H1 (cell line): ENCODE results near the gene ECEL1. TPM values are rescaled to one million over a fixed set of nuclear protein-coding genes. Genes with fewer than 3 reads are reported as not detected.

Experiments
- CTCF ChIA-PET: fragments of 300-600 bp; sonication (Branson Sonifier 250); formaldehyde crosslinking; loops from one replicate; lab custom pipeline; 2021; ENCODE audit not compliant: partially characterized antibody; lab: Charles Lee
- POLR2A ChIA-PET: fragments of 300-600 bp; sonication (Branson Sonifier 250); formaldehyde crosslinking; loops from one replicate; lab custom pipeline; 2021; ENCODE audit warnings: inconsistent platforms; ENCODE audit not compliant: partially characterized antibody; lab: Charles Lee
- DNase-seq, 2 experiments: peaks; one replicate each; pipeline versions ENCODE4 v3.0.0 to v3.0.0-alpha.2; 2010 to 2022; ENCODE audit warnings: low spot score in 2 of 2, low read depth in 1 of 2, mixed read lengths in 1 of 2
- FAIRE-seq: peaks from 2 replicates; lab custom pipeline; 2011; peaks lifted over from hg19 to GRCh38; lab: Jason Lieb, UNC
- H2AFZ ChIP-seq: 2 replicates; pipeline ENCODE4 v1.8.1; 2012; ENCODE audit warnings: low read length, inconsistent platforms
- H2AK5ac ChIP-seq: 2 replicates; pipeline ENCODE4 v1.6.1; 2013; ENCODE audit warnings: low read depth, low read length
- H2BK120ac ChIP-seq: replicated peaks from 2 replicates; pipeline ENCODE3; 2013; ENCODE audit warnings: low read depth, low read length, inconsistent platforms
- H2BK12ac ChIP-seq: 2 replicates; pipeline ENCODE4 v1.6.1; 2013; ENCODE audit warnings: low read depth, low read length
- H2BK15ac ChIP-seq: 2 replicates; pipeline ENCODE4 v1.6.1; 2013; ENCODE audit warnings: low read length
- H2BK20ac ChIP-seq: 2 replicates; pipeline ENCODE4 v1.6.1; 2013; ENCODE audit warnings: low read length
- H2BK5ac ChIP-seq: 2 replicates; pipeline ENCODE4 v1.6.1; 2013; ENCODE audit warnings: low read depth, low read length
- H3K14ac ChIP-seq: 2 replicates; pipeline ENCODE4 v1.6.1; 2013; ENCODE audit warnings: inconsistent platforms; ENCODE audit not compliant: insufficient read length
- H3K18ac ChIP-seq: 2 replicates; pipeline ENCODE4 v1.6.1; 2013; ENCODE audit warnings: low read length; ENCODE audit errors: extremely low read depth
- H3K23ac ChIP-seq: 2 replicates; pipeline ENCODE4 v1.6.1; 2013; ENCODE audit warnings: inconsistent platforms; ENCODE audit not compliant: insufficient read length
- H3K23me2 ChIP-seq: 2 replicates; pipeline ENCODE4 v1.6.1; 2013; ENCODE audit warnings: low read depth, low read length
- H3K27ac ChIP-seq: 2 replicates; pipeline ENCODE4 v1.6.1; 2011; ENCODE audit warnings: low read depth, low read length, inconsistent platforms
- H3K27me3 ChIP-seq, 4 experiments: replicated peaks in 1 of 4; 1 replicate in 1 of 4; 2 replicates in 3 of 4; pipeline versions ENCODE4 v1.6.1 to v1.8.1; 2011 to 2013; ENCODE audit warnings: low read length in 3 of 4, mild to moderate bottlenecking in 3 of 4, inconsistent platforms in 2 of 4, mixed read lengths in 2 of 4, moderate library complexity in 1 of 4; ENCODE audit not compliant: control insufficient read depth in 3 of 4, insufficient read depth in 3 of 4; ENCODE audit errors: extremely low read depth in 1 of 4
- H3K36me3 ChIP-seq, 4 experiments: 2 replicates each; pipeline versions ENCODE4 v1.6.1 to v1.8.1; 2011 to 2013; ENCODE audit warnings: mild to moderate bottlenecking in 4 of 4, low read length in 3 of 4, moderate library complexity in 2 of 4, control low read depth in 1 of 4, inconsistent platforms in 1 of 4; ENCODE audit not compliant: insufficient read depth in 4 of 4, control insufficient read depth in 2 of 4
- H3K4ac ChIP-seq: replicated peaks from 2 replicates; pipeline ENCODE3; 2013; ENCODE audit warnings: low read length, low read depth, mixed read lengths, inconsistent platforms; ENCODE audit not compliant: insufficient read length
- H3K4me1 ChIP-seq, 4 experiments: replicated peaks in 1 of 4; 1 replicate in 1 of 4; 2 replicates in 3 of 4; pipeline versions ENCODE4 v1.6.1 to v1.8.1; 2011 to 2013; ENCODE audit warnings: low read length in 3 of 4, inconsistent platforms in 2 of 4, mixed read lengths in 1 of 4; ENCODE audit not compliant: insufficient read depth in 4 of 4, control insufficient read depth in 3 of 4
- H3K4me2 ChIP-seq, 2 experiments: 2 replicates each; pipeline versions ENCODE4 v1.6.1 to v1.8.1; 2011 to 2013; ENCODE audit warnings: low read depth in 2 of 2, low read length in 2 of 2, control low read depth in 1 of 2, inconsistent platforms in 1 of 2, mild to moderate bottlenecking in 1 of 2; ENCODE audit not compliant: insufficient read depth in 1 of 2
- H3K4me3 ChIP-seq, 4 experiments: fragments of 200-600, 300-600 bp in 1 of 4; sonication (generic), shearing (Covaris generic), sonication (Bioruptor Twin) in 1 of 4; 2 replicates each; pipeline versions ENCODE4 v1.5.1 to v1.8.1; 2011 to 2016; ENCODE audit warnings: low read length in 4 of 4, low read depth in 3 of 4, control low read depth in 2 of 4, inconsistent platforms in 2 of 4, mild to moderate bottlenecking in 2 of 4, mixed read lengths in 1 of 4, moderate library complexity in 1 of 4; ENCODE audit not compliant: insufficient read depth in 2 of 4; ENCODE audit errors: extremely low read depth in 1 of 4
- H3K56ac ChIP-seq: replicated peaks from 2 replicates; pipeline ENCODE3; 2013; ENCODE audit warnings: low read depth, mild to moderate bottlenecking, mixed read lengths, low read length, inconsistent platforms; ENCODE audit not compliant: insufficient read length
- H3K79me1 ChIP-seq: 2 replicates; pipeline ENCODE4 v1.6.1; 2013; ENCODE audit warnings: low read depth, low read length, control low read depth
- H3K79me2 ChIP-seq, 2 experiments: 2 replicates each; pipeline versions ENCODE4 v1.6.1 to v1.8.1; 2012 to 2013; ENCODE audit warnings: low read length in 2 of 2, mild to moderate bottlenecking in 2 of 2, inconsistent platforms in 1 of 2; ENCODE audit not compliant: insufficient read depth in 2 of 2, control insufficient read depth in 1 of 2
- H3K9ac ChIP-seq, 4 experiments: replicated peaks in 1 of 4; 1 replicate in 1 of 4; 2 replicates in 3 of 4; pipeline versions ENCODE4 v1.6.1 to v1.8.1; 2011 to 2013; ENCODE audit warnings: low read depth in 3 of 4, low read length in 3 of 4, control low read depth in 2 of 4, mild to moderate bottlenecking in 2 of 4, moderate library complexity in 2 of 4, inconsistent platforms in 1 of 4; ENCODE audit errors: extremely low read depth in 1 of 4
- H3K9me3 ChIP-seq, 2 experiments: 2 replicates each; pipeline versions ENCODE4 v1.6.1 to v1.8.1; 2012 to 2013; ENCODE audit warnings: mild to moderate bottlenecking in 2 of 2, moderate library complexity in 2 of 2, control low read depth in 1 of 2, inconsistent platforms in 1 of 2, low read depth in 1 of 2, low read length in 1 of 2, mixed read lengths in 1 of 2; ENCODE audit not compliant: insufficient read depth in 2 of 2
- H4K20me1 ChIP-seq, 2 experiments: replicated peaks in 1 of 2; 2 replicates each; pipeline versions ENCODE3 to v1.8.1; 2011 to 2013; ENCODE audit warnings: inconsistent platforms in 2 of 2, low read length in 2 of 2, mild to moderate bottlenecking in 1 of 2; ENCODE audit not compliant: insufficient read depth in 2 of 2, control insufficient read depth in 1 of 2
- H4K5ac ChIP-seq: 2 replicates; pipeline ENCODE4 v1.6.1; 2013; ENCODE audit warnings: low read length, low read depth, mixed read lengths, inconsistent platforms; ENCODE audit not compliant: insufficient read length
- H4K8ac ChIP-seq: 2 replicates; pipeline ENCODE4 v1.8.0; 2013; ENCODE audit warnings: mild to moderate bottlenecking, moderate library complexity, low read length, inconsistent platforms; ENCODE audit not compliant: insufficient read depth; ENCODE audit errors: extremely low read depth
- H4K91ac ChIP-seq: replicated peaks from 2 replicates; pipeline ENCODE3; 2013; ENCODE audit warnings: low read length, mixed read lengths, inconsistent platforms; ENCODE audit not compliant: insufficient read length
- BACH1 ChIP-seq: IDR thresholded peaks from 2 replicates; pipeline ENCODE4 v1.6.1; 2012; ENCODE audit warnings: low read length, improper control_type of control experiment
- CEBPB ChIP-seq: IDR thresholded peaks from 2 replicates; pipeline ENCODE4 v1.6.1; 2012; ENCODE audit warnings: low read depth, low read length
- POLR2AphosphoS5 ChIP-seq: IDR thresholded peaks from 2 replicates; pipeline ENCODE4 v1.6.1; 2011; ENCODE audit warnings: low read depth, low read length
- SP2 ChIP-seq: IDR thresholded peaks from 2 replicates; pipeline ENCODE4 v1.6.1; 2012; ENCODE audit warnings: mild to moderate bottlenecking, low read length, inconsistent platforms
- TAF1 ChIP-seq: IDR thresholded peaks from 2 replicates; pipeline ENCODE4 v1.6.1; 2011; ENCODE audit warnings: mild to moderate bottlenecking, low read depth, low read length
- WGBS, 2 experiments: shearing (Covaris generic) in 1 of 2; methylation state at CpG; one replicate each; pipeline versions ENCODE4 v1.1.6 to v1.1.7; 2013 to 2015; ENCODE audit warnings: low lambda C conversion rate in 2 of 2, mixed read lengths in 2 of 2, inconsistent platforms in 1 of 2, low coverage in 1 of 2, missing lambda C conversion rate in 1 of 2; ENCODE audit not compliant: insufficient replicate concordance in 2 of 2, insufficient coverage in 1 of 2, insufficient read length in 1 of 2; ENCODE audit errors: extremely low coverage in 1 of 2, missing lambda C conversion rate in 1 of 2; 5-methylcytosine and 5-hydroxymethylcytosine counted together
- polyA plus RNA-seq, 7 experiments: library from polyadenylated mRNA; depleted of rRNA in 3 of 7; stranded (reverse) in 5 of 7; unstranded in 2 of 7; fragments of >200 nt in 5 of 7; fragments of 200-250 nt in 2 of 7; gene quantifications; 1 replicate in 5 of 7; 2 replicates in 1 of 7; 4 replicates in 1 of 7; pipeline versions ENCODE4 v1.2.1 to v1.2.3, GENCODE V29; 2011 to 2013; ENCODE audit warnings: missing spikeins in 2 of 7, mixed read lengths in 2 of 7
- total RNA-seq: library from RNA; stranded (reverse); fragmentation: NEBNext Ultra II Directional; extraction: Animal tissue kit (Norgen Biotek cat#: 25700); gene quantifications from 2 replicates; pipeline ENCODE4 v1.2.1, GENCODE V29; 2021
- TF ChIP-seq, protein P1 (sequence below), 3 experiments: IDR thresholded peaks; 1 replicate in 2 of 3; 2 replicates in 1 of 3; pipeline versions ENCODE4 v1.5.1 to v1.6.1; 2011; ENCODE audit warnings: low read length in 3 of 3, mild to moderate bottlenecking in 3 of 3, inconsistent platforms in 2 of 3, low read depth in 1 of 3, moderate library complexity in 1 of 3; ENCODE audit not compliant: insufficient read depth in 1 of 3; ENCODE audit errors: control extremely low read depth in 1 of 3

ECEL1 gene
- total and polyA plus RNA-seq, 2 of the 8 experiments (the other 6 are each of a cell fraction or from before 2014, with no cell fraction given) = 7.7 to 20.2 TPM

GRCh38 chr2:232524771-232525170, 37.1 kb upstream of the ECEL1 start:
- no peaks in the 10 kb centered on the region for H3K9me3 ChIP-seq
- FAIRE-seq (no peak), DNase-seq (no peak)
- H3K18ac ChIP-seq = no peak overlapping the region
- H2BK5ac ChIP-seq = no peak overlapping the region
- H2BK15ac ChIP-seq = no peak overlapping the region
- no peak overlapping the region for H2BK12ac ChIP-seq
- peak overlapping the region in 1 of 2 experiments; percentile 84; a peak in 1 of 4 replicates for H3K4me2 ChIP-seq
- CTCF ChIA-PET = interaction anchor here (1.1 to 10.6 kb wide), 11 partner anchors 9 to 192 kb away, joined by 3 to 176 read pairs (median 13); no protein-coding TSS in a partner anchor
- TF ChIP-seq TAF1 = no peak
- TF ChIP-seq CEBPB = no peak
- TF ChIP-seq, protein P1, sequence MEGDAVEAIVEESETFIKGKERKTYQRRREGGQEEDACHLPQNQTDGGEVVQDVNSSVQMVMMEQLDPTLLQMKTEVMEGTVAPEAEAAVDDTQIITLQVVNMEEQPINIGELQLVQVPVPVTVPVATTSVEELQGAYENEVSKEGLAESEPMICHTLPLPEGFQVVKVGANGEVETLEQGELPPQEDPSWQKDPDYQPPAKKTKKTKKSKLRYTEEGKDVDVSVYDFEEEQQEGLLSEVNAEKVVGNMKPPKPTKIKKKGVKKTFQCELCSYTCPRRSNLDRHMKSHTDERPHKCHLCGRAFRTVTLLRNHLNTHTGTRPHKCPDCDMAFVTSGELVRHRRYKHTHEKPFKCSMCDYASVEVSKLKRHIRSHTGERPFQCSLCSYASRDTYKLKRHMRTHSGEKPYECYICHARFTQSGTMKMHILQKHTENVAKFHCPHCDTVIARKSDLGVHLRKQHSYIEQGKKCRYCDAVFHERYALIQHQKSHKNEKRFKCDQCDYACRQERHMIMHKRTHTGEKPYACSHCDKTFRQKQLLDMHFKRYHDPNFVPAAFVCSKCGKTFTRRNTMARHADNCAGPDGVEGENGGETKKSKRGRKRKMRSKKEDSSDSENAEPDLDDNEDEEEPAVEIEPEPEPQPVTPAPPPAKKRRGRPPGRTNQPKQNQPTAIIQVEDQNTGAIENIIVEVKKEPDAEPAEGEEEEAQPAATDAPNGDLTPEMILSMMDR (IDR thresholded peaks at IDR 0.05; ENCODE audit: control extremely low read depth in 1 of 3, insufficient read depth in 1 of 3, low read depth in 1 of 3, low read length in 3 of 3) = no peak
- no peak for TF ChIP-seq BACH1
- TF ChIP-seq SP2 = no peak
- TF ChIP-seq POLR2AphosphoS5 = no peak
- no peaks in the 10 kb centered on the region for H3K36me3 ChIP-seq
- no peak overlapping the region; the same call in 1 of the 2 replicates for H4K8ac ChIP-seq
- no peak overlapping the region for H3K27ac ChIP-seq
- H3K4ac ChIP-seq = no peak overlapping the region
- no peak overlapping the region for H2AFZ ChIP-seq
- H3K4me3 ChIP-seq = 0 out of 8 replicates have a peak overlapping the region, but pooled peaks of 1 of the 4 experiments have one; percentile 60
- H3K79me1 ChIP-seq = no peaks in the 10 kb centered on the region
- no peaks in the 10 kb centered on the region for H3K79me2 ChIP-seq
- H2BK120ac ChIP-seq = no peak overlapping the region
- no peak overlapping the region for H3K56ac ChIP-seq
- H4K20me1 ChIP-seq = peaks cover 3 to 4% of the 10 kb centered on the region in 2 experiments
- peaks cover 10% of the 10 kb centered on the region; the same call in 1 of the 2 replicates for H3K23me2 ChIP-seq
- POLR2A ChIA-PET = interaction anchor here (1.6 kb wide), 1 partner anchor 80 kb away, joined by 5 read pairs; no protein-coding TSS in a partner anchor
- H3K4me1 ChIP-seq = peaks cover 0 to 22% (median 9%) of the 10 kb centered on the region in 4 experiments; a peak in 6 of 7 replicates
- peaks cover 19 to 48% (median 37%) of the 10 kb centered on the region in 4 experiments for H3K27me3 ChIP-seq
- 85% methylated on average over 2 of the region's 6 CpGs; no CpG with 5 or more reads in 1 of the 2 experiments for WGBS, 2 experiments
- H2AK5ac ChIP-seq = no peak overlapping the region
- no peak overlapping the region for H4K5ac ChIP-seq
- no peak overlapping the region for H2BK20ac ChIP-seq
- no peak overlapping the region for H3K9ac ChIP-seq
- no peak overlapping the region for H4K91ac ChIP-seq
- no peak overlapping the region for H3K23ac ChIP-seq
- no peak overlapping the region for H3K14ac ChIP-seq
